ENCODE results near the gene TMEM258. TPM values are rescaled to one million over a fixed set of nuclear protein-coding genes. Genes with fewer than 3 reads are reported as not detected.

TMEM258 gene
- total RNA-seq, 2 experiments from 2014 or later, result 162 to 170 TPM

GRCh38 chr11:61830237-61831105 is 38.1 kb upstream of the TMEM258 start:
- POLR2A ChIA-PET, result interaction anchor here (0.6 to 4.0 kb wide), 4 partner anchors 14 to 297 kb away, joined by 3 to 44 read pairs (median 4); partner anchors contain the start of gene FADS1
- CTCF ChIA-PET, result interaction anchor here (0.9 to 1.7 kb wide), 6 partner anchors 10 to 252 kb away, joined by 3 to 8 read pairs (median 4); no protein-coding TSS in a partner anchor
- TF ChIP-seq CTCF (IDR thresholded peaks at IDR 0.05), result no peak
- peaks cover 9% of the 10 kb centered on the region for H3K27me3 Mint-ChIP-seq
- DNase-seq (no peak), ATAC-seq (no peak)
- intact Hi-C loops (cut with micrococcal nuclease), result no loop called here
- no peak overlapping the region for H3K27ac Mint-ChIP-seq
- H3K4me3 Mint-ChIP-seq, result peak overlapping the region; percentile 86
- peaks cover 54% of the 10 kb centered on the region for H3K4me1 Mint-ChIP-seq (ENCODE audit: low read depth)
- peaks cover 46% of the 10 kb centered on the region for H3K36me3 Mint-ChIP-seq (ENCODE audit: low read depth)
- no peaks in the 10 kb centered on the region for H3K9me3 Mint-ChIP-seq

GRCh38 chr11:61829806-61830205 is 37.4 kb upstream of the TMEM258 start:
- Mint-ChIP-seq H3K27ac (no peak overlapping the region), H3K4me1 (ENCODE audit: low read depth) (peaks cover 50% of the 10 kb centered on the region), H3K4me3 (peak overlapping the region; percentile 86), H3K27me3 (peaks cover 9% of the 10 kb centered on the region), H3K9me3 (no peaks in the 10 kb centered on the region), H3K36me3 (ENCODE audit: low read depth) (peaks cover 46% of the 10 kb centered on the region)
- ATAC-seq (no peak), DNase-seq (no peak)
- TF ChIP-seq CTCF (IDR thresholded peaks at IDR 0.05), result no peak
- ChIA-PET CTCF (interaction anchor here (1.1 to 1.7 kb wide), 5 partner anchors 10 to 69 kb away, joined by 3 to 15 read pairs (median 4); no protein-coding TSS in a partner anchor), POLR2A (interaction anchor here (0.6 to 4.0 kb wide), 4 partner anchors 14 to 33 kb away, joined by 3 to 44 read pairs (median 4); partner anchors contain the start of gene FADS1)
- intact Hi-C loops (cut with micrococcal nuclease), result no loop called here

DNA sequence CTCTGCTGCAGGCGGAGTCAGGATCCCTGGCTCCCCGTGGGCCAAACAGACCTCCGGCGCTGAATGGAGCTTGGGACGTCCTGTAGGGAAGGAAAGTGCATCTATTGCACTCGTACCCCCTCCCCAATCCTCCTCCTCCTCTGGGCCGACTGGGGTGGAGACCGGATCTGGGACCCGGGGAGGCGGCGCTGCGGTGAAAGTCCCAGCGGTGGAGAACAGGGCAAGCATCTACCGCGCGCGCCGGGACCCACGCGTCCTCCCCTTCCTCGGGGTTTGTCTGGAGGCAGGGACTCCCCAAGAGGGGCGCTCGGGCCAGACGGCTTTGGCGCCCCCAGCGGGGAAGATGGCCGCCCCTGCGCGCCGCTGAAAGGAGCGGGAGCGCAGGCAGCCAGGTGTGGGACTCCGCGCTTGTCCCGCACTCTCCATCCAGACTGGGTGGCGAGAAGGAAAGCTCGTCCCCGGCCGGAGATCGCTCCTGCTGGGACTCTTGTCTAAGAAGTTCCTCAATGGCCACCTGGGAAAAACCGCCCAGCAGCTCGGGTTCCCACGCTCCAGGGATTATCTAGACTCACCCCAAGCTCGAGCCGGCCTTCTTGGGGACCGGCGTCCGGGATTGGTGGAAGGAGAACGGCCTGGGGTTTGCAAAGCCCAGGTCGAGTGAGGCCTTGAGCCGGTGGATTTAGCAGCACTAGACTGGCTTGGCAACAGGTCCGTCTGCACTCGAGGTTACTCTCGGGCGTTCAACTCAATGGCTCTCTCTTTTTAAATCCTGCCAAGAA is 36.4 kb upstream of the TMEM258 start:
- ChIA-PET CTCF (interaction anchor here (0.9 to 2.5 kb wide), 11 partner anchors 9 to 71 kb away, joined by 3 to 37 read pairs (median 4); partner anchors contain the start of gene FADS1), POLR2A (interaction anchor here (0.6 to 4.0 kb wide), 13 partner anchors 9 to 143 kb away, joined by 3 to 44 read pairs (median 3); partner anchors contain the start of genes FADS1, FEN1 and FTH1)
- H3K9me3 Mint-ChIP-seq, result no peaks in the 10 kb centered on the region
- H3K36me3 Mint-ChIP-seq (ENCODE audit: low read depth), result peaks cover 44% of the 10 kb centered on the region
- H3K27ac Mint-ChIP-seq, result peak overlapping the region; percentile 91
- peak; percentile 65 for TF ChIP-seq CTCF (IDR thresholded peaks at IDR 0.05)
- peaks cover 9% of the 10 kb centered on the region for H3K27me3 Mint-ChIP-seq
- peak; percentile 60 for DNase-seq
- H3K4me3 Mint-ChIP-seq, result peak overlapping the region; percentile 86
- H3K4me1 Mint-ChIP-seq (ENCODE audit: low read depth), result peaks cover 41% of the 10 kb centered on the region
- intact Hi-C loops (cut with micrococcal nuclease), result no loop called here
- ATAC-seq, result peak; percentile 46

- Mint-ChIP-seq H3K27me3 (peaks cover 9% of the 10 kb centered on the region), H3K4me3 (peak overlapping the region; percentile 86), H3K36me3 (ENCODE audit: low read depth) (peaks cover 39% of the 10 kb centered on the region), H3K9me3 (no peaks in the 10 kb centered on the region), H3K27ac (peak overlapping the region; percentile 91), H3K4me1 (ENCODE audit: low read depth) (peaks cover 36% of the 10 kb centered on the region)
- ATAC-seq (no peak), DNase-seq (no peak)
- CTCF ChIA-PET, result interaction anchor here (0.9 to 2.5 kb wide), 6 partner anchors 12 to 71 kb away, joined by 3 to 37 read pairs (median 4); partner anchors contain the start of gene FADS1
- POLR2A ChIA-PET, result interaction anchor here (0.6 to 4.0 kb wide), 10 partner anchors 12 to 143 kb away, joined by 3 to 44 read pairs (median 4); partner anchors contain the start of genes FADS1, FEN1, FTH1 and TMEM258
- no peak for TF ChIP-seq CTCF (IDR thresholded peaks at IDR 0.05)
- intact Hi-C loops (cut with micrococcal nuclease), result no loop called here
Observed at GRCh38 chr11:61828379-61828628, 35.9 kb upstream of the TMEM258 start.
